NCI-H2107 (cell line): ENCODE data around the gene ETFB.

ENCODE experiments used
- DNase-seq: peaks from one replicate; lab custom pipeline; 2025; lab: John Stamatoyannopoulos, UW

The ETFB gene

GRCh38 chr19:51295382-51296126, 70.6 kb downstream of the ETFB start:
- DNase-seq = no peak
